Adrenal gland (tissue), 5 donors: ENCODE results near the gene POP7.

Experiments
- CTCF ChIP-seq, 6 experiments: fragments of 450-650 bp in 4 of 6; fragments of 200-600 bp in 2 of 6; sonication (generic) in 1 of 6; IDR thresholded peaks; 1 replicate in 5 of 6; 2 replicates in 1 of 6; pipeline versions ENCODE4 v1.5.1 to v1.8.0; 2016 to 2021; ENCODE audit warnings: antibody characterized with exemption in 6 of 6, mild to moderate bottlenecking in 2 of 6, moderate library complexity in 1 of 6
- POLR2A ChIP-seq, 2 donors: fragments of 450-650 bp; IDR thresholded peaks; one replicate each; pipeline ENCODE4 v1.6.1; 2017; ENCODE audit warnings: antibody characterized with exemption in 2 of 2, mild to moderate bottlenecking in 2 of 2, moderate library complexity in 1 of 2
- donor health status: DM: no; HTN: no; CAD: no.

- TF ChIP-seq CTCF (IDR thresholded peaks at IDR 0.05) (peak; percentile 84 to 93 (median 87)), POLR2A (IDR thresholded peaks at IDR 0.05) (no peak)
These were observed 14.0 kb upstream of the POP7 start for GRCh38 chr7:100691676-100692577.
